GM23338 (cell line): ENCODE results near the gene HES4. TPM values are rescaled to one million over a fixed set of nuclear protein-coding genes. Genes with fewer than 3 reads are reported as not detected.

ENCODE experiments used
- EZH2 ChIP-seq: fragments of 200-600 bp; sonication (generic); IDR thresholded peaks from one replicate; pipeline ENCODE4 v1.8.0; 2017; ENCODE audit warnings: antibody characterized with exemption, mild to moderate bottlenecking, low read depth; ENCODE audit not compliant: unreplicated experiment
- EZH2phosphoT487 ChIP-seq: fragments of 200-600 bp; sonication (generic); IDR thresholded peaks from one replicate; pipeline ENCODE4 v1.8.1; 2018; ENCODE audit warnings: antibody characterized with exemption; ENCODE audit not compliant: unreplicated experiment
- JUNB ChIP-seq: IDR thresholded peaks from one replicate; pipeline ENCODE4 v1.6.1; 2016; ENCODE audit warnings: antibody characterized with exemption; ENCODE audit not compliant: unreplicated experiment
- POLR2AphosphoS5 ChIP-seq: IDR thresholded peaks from 2 replicates; pipeline ENCODE4 v1.6.1; 2016; ENCODE audit warnings: antibody characterized with exemption, low read depth
- ZNF331 ChIP-seq: fragments of 250-450 bp; sonication (Bioruptor Pico); IDR thresholded peaks from 2 replicates; pipeline ENCODE4 v1.5.0; 2020; ENCODE audit warnings: low read depth, mild to moderate bottlenecking, moderate library complexity
- polyA plus RNA-seq: library from polyadenylated mRNA; unstranded; fragments of >200 nt; fragmentation: Nextera tagmentation; extraction: Ambion mirVana; gene quantifications from 2 replicates; pipeline ENCODE4 v1.2.1, GENCODE V29; 2016
- total RNA-seq: library from RNA; depleted of rRNA; stranded (reverse); fragments of >200 nt; shearing (Covaris generic); gene quantifications from 2 replicates; pipeline ENCODE4 v1.2.3, GENCODE V29; 2014
- TF ChIP-seq, protein P1 (sequence below): fragments of 250-450 bp; sonication (Bioruptor Pico); IDR thresholded peaks from 2 replicates; pipeline ENCODE4 v1.5.0; 2020; ENCODE audit warnings: mild to moderate bottlenecking, moderate library complexity
- TF ChIP-seq, protein P2 (sequence below): IDR thresholded peaks from one replicate; pipeline ENCODE4 v1.6.1; 2018; ENCODE audit warnings: antibody characterized with exemption; ENCODE audit not compliant: unreplicated experiment
- TF ChIP-seq, protein P3 (sequence below): IDR thresholded peaks from 2 replicates; pipeline ENCODE4 v1.6.1; 2016; ENCODE audit warnings: antibody characterized with exemption
- TF ChIP-seq, protein P4 (sequence below), 2 experiments: fragments of 200-600 bp in 1 of 2; sonication (generic) in 1 of 2; conservative IDR thresholded peaks; 2 replicates each; pipeline versions ENCODE4 v1.5.1 to v1.6.1; 2016 to 2017; ENCODE audit warnings: antibody characterized with exemption in 2 of 2, low read depth in 2 of 2, mild to moderate bottlenecking in 2 of 2, moderate library complexity in 1 of 2

Gene HES4
- total and polyA plus RNA-seq, 2 experiments from 2014 or later: 2.3 to 6.7 TPM

DNA sequence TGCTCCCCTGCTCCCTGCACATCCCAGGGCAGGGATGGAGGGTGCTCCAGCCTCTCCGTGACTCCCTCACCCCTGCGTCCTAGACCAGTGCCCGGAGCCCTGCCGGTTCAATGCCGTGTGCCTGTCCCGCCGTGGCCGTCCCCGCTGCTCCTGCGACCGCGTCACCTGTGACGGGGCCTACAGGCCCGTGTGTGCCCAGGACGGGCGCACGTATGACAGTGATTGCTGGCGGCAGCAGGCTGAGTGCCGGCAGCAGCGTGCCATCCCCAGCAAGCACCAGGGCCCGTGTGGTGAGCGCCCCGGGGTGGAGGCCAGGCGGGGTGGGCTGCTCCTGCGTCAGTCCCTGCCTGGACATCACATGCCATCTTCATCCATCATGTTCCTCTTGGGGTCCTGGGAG is 42.0 kb upstream of the HES4 start (continued):
- TF ChIP-seq, protein P1, sequence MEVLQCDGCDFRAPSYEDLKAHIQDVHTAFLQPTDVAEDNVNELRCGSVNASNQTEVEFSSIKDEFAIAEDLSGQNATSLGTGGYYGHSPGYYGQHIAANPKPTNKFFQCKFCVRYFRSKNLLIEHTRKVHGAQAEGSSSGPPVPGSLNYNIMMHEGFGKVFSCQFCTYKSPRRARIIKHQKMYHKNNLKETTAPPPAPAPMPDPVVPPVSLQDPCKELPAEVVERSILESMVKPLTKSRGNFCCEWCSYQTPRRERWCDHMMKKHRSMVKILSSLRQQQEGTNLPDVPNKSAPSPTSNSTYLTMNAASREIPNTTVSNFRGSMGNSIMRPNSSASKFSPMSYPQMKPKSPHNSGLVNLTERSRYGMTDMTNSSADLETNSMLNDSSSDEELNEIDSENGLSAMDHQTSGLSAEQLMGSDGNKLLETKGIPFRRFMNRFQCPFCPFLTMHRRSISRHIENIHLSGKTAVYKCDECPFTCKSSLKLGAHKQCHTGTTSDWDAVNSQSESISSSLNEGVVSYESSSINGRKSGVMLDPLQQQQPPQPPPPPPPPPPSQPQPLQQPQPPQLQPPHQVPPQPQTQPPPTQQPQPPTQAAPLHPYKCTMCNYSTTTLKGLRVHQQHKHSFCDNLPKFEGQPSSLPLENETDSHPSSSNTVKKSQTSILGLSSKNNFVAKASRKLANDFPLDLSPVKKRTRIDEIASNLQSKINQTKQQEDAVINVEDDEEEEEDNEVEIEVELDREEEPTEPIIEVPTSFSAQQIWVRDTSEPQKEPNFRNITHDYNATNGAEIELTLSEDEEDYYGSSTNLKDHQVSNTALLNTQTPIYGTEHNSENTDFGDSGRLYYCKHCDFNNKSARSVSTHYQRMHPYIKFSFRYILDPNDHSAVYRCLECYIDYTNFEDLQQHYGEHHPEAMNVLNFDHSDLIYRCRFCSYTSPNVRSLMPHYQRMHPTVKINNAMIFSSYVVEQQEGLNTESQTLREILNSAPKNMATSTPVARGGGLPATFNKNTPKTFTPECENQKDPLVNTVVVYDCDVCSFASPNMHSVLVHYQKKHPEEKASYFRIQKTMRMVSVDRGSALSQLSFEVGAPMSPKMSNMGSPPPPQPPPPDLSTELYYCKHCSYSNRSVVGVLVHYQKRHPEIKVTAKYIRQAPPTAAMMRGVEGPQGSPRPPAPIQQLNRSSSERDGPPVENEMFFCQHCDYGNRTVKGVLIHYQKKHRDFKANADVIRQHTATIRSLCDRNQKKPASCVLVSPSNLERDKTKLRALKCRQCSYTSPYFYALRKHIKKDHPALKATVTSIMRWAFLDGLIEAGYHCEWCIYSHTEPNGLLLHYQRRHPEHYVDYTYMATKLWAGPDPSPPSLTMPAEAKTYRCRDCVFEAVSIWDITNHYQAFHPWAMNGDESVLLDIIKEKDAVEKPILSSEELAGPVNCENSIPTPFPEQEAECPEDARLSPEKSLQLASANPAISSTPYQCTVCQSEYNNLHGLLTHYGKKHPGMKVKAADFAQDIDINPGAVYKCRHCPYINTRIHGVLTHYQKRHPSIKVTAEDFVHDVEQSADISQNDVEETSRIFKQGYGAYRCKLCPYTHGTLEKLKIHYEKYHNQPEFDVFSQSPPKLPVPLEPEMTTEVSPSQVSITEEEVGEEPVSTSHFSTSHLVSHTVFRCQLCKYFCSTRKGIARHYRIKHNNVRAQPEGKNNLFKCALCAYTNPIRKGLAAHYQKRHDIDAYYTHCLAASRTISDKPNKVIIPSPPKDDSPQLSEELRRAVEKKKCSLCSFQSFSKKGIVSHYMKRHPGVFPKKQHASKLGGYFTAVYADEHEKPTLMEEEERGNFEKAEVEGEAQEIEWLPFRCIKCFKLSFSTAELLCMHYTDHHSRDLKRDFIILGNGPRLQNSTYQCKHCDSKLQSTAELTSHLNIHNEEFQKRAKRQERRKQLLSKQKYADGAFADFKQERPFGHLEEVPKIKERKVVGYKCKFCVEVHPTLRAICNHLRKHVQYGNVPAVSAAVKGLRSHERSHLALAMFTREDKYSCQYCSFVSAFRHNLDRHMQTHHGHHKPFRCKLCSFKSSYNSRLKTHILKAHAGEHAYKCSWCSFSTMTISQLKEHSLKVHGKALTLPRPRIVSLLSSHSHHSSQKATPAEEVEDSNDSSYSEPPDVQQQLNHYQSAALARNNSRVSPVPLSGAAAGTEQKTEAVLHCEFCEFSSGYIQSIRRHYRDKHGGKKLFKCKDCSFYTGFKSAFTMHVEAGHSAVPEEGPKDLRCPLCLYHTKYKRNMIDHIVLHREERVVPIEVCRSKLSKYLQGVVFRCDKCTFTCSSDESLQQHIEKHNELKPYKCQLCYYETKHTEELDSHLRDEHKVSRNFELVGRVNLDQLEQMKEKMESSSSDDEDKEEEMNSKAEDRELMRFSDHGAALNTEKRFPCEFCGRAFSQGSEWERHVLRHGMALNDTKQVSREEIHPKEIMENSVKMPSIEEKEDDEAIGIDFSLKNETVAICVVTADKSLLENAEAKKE (CRISPR knock-in tag): no peak
- TF ChIP-seq, protein P2, sequence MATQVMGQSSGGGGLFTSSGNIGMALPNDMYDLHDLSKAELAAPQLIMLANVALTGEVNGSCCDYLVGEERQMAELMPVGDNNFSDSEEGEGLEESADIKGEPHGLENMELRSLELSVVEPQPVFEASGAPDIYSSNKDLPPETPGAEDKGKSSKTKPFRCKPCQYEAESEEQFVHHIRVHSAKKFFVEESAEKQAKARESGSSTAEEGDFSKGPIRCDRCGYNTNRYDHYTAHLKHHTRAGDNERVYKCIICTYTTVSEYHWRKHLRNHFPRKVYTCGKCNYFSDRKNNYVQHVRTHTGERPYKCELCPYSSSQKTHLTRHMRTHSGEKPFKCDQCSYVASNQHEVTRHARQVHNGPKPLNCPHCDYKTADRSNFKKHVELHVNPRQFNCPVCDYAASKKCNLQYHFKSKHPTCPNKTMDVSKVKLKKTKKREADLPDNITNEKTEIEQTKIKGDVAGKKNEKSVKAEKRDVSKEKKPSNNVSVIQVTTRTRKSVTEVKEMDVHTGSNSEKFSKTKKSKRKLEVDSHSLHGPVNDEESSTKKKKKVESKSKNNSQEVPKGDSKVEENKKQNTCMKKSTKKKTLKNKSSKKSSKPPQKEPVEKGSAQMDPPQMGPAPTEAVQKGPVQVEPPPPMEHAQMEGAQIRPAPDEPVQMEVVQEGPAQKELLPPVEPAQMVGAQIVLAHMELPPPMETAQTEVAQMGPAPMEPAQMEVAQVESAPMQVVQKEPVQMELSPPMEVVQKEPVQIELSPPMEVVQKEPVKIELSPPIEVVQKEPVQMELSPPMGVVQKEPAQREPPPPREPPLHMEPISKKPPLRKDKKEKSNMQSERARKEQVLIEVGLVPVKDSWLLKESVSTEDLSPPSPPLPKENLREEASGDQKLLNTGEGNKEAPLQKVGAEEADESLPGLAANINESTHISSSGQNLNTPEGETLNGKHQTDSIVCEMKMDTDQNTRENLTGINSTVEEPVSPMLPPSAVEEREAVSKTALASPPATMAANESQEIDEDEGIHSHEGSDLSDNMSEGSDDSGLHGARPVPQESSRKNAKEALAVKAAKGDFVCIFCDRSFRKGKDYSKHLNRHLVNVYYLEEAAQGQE: no peak
- TF ChIP-seq EZH2phosphoT487 (no peak), POLR2AphosphoS5 (no peak), ZNF331 (CRISPR knock-in tag) (no peak), EZH2 (no peak), JUNB (no peak)
- TF ChIP-seq, protein P3, sequence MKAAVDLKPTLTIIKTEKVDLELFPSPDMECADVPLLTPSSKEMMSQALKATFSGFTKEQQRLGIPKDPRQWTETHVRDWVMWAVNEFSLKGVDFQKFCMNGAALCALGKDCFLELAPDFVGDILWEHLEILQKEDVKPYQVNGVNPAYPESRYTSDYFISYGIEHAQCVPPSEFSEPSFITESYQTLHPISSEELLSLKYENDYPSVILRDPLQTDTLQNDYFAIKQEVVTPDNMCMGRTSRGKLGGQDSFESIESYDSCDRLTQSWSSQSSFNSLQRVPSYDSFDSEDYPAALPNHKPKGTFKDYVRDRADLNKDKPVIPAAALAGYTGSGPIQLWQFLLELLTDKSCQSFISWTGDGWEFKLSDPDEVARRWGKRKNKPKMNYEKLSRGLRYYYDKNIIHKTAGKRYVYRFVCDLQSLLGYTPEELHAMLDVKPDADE: no peak
- TF ChIP-seq, protein P4, sequence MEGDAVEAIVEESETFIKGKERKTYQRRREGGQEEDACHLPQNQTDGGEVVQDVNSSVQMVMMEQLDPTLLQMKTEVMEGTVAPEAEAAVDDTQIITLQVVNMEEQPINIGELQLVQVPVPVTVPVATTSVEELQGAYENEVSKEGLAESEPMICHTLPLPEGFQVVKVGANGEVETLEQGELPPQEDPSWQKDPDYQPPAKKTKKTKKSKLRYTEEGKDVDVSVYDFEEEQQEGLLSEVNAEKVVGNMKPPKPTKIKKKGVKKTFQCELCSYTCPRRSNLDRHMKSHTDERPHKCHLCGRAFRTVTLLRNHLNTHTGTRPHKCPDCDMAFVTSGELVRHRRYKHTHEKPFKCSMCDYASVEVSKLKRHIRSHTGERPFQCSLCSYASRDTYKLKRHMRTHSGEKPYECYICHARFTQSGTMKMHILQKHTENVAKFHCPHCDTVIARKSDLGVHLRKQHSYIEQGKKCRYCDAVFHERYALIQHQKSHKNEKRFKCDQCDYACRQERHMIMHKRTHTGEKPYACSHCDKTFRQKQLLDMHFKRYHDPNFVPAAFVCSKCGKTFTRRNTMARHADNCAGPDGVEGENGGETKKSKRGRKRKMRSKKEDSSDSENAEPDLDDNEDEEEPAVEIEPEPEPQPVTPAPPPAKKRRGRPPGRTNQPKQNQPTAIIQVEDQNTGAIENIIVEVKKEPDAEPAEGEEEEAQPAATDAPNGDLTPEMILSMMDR (conservative IDR thresholded peaks at IDR 0.05; ENCODE audit: low read depth in 2 of 2): no peak
